Activated CD4-positive, alpha-beta T cell treated with anti-CD3 and anti-CD28 coated beads for 48 hours (primary cell): ENCODE measurements around the gene TUSC2.
"Not testable (repeated sequence)": the region's sequence is repeated elsewhere in the genome, so short reads cannot be mapped to it uniquely, and the experiment has no call there.

Source experiments
- DNase-seq: peaks from one replicate; pipeline ENCODE4 v3.0.0-alpha.2; 2020

Gene TUSC2

DNA sequence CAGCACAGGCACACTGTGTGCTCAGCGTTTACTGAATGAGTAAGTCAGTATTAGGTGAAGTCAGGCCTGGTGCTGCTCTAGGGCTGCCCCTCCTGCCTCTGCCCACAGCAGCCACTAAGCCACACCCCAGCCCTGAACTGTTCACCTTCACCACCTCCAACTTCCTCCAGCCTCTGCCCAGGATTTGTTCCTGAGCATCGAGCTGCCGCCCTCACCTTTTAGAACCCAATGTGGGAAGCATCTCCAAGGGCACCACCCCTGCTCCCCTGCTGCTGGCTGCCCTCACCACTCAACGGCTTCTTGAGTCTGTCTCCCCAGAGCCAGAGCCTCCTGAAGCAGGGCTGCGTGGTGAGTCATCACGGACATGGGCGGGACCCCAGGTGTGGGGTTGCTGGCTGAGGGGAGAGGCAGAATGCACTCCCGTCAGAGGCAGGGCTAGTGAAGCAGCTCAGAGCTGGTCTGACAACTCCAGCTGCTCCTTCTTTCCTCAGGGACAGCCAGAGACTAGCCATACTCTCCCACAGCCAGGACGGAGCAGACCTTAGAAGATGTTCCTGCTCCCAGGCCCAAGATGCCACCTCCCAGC lies 11.3 kb downstream of the TUSC2 start:
- peak; percentile 53 for DNase-seq

DNA sequence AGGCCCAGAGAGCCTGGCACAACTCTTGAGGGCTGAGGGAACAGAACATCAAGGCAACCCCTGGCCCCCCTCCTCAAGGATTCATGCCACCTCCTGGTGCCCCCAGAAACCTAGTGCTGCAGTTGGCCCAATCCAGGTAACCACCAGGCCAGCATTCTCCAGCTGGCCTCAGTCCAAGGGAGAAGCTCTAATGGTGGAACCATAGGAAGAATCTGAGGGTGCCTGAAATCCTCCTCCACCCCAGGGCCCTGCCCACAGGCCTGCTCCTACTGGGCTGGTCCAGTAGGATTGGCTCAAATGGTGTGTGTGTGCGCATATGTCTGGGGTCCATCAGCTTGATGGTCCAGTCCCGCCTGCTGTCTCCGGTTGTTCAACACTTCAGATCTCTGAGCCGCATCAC lies 13.2 kb downstream of the TUSC2 start:
- no peak for DNase-seq

DNA sequence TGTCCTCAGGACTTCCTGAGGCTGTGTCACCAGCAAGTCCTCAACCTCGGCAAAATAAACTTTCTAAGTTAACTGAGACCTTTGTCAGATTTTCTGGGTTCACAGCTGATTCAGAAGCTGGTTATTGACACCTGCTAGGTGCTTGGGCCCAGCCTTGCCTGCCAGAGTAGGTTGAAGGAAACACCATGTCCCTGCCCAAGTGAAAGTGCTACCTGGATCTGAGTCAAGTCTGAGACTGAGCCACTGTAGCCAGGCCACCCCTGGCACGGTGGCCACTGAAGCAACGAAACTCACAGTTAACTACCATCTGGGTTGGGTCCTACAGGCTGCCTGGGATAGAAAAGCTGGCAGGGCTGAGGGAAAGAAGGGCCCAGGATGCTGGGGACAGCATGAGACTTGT lies 13.7 kb downstream of the TUSC2 start:
- DNase-seq = no peak

DNA sequence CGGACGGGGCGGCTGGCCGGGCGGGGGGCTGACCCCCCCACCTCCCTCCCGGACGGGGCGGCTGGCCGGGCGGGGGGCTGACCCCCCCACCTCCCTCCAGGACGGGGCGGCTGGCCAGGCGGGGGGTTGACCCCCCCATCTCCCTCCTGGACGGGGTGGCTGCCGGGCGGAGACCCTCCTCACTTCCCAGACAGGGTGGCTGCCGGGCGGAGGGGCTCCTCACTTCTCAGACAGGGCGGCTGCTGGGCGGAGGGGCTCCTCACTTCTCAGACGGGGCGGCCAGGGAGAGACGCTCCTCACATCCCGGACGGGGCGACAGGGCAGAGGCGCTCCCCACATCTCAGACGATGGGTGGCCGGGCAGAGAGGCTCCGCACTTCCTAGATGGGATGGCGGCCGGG lies 16.0 kb downstream of the TUSC2 start:
- DNase-seq = not testable (repeated sequence)

DNA sequence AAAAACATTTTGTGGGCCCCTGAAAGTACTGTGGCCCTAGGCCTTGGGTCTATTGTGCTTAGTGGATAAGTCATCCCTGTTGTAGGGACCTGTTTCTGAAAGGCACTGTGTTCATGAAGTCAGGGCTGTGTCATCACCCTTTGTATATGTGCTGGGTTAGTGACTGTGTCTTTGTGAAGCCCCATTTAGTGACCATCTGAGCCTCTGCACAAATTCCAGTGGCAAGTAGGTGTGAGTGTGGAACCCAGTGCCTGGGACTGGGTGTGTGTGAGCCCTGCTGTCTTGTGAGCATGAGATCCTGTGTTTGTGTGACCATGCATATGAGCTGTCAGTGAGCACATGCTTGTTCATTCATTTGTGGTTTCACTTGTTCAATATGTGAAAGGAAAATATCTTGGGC lies 23.4 kb downstream of the TUSC2 start:
- no peak for DNase-seq

DNA sequence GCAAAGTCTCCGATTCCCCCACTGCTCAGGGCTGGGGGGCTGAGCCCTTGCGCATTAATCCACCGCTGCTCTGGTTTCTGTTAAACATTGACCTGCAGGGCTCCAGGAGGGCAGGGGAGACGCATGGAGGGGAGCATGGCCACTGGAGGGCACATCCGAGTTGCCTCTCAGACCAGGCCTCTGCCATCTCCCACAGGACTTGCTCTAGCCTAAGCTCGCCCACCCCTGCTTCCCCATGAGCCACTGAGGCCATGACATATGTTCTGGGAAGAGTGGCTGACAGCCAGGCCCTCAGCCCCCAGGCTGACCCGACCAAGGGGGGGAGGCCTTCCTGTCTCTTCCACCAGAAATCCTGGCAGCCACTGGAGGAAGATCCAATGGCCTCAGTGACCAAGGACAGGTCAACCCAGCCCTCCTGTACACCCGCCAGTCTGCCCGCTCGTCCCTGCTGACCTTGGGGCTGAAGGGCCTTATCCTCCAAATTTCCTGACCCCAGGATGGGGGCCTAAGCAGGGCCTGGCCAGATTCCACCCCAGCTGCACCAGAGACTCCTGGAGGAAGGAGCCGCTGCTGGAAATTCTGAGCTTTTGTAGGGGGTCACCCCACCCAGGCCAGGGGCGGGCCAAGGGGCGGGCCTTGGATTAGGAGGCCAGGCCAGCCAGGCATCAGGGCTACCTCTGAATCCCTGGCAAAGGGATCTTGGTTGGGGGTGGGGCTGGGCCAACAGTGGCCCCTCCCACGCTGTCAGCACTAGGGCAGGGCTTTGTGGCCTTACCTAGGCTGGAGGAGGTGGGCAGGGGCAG lies 24.8 kb downstream of the TUSC2 start, which contains the start of gene HYAL1:
TSS of gene HYAL1 (minus strand) at position 562 of the 803 bp plus-strand sequence. CDS start 618 bp downstream, outside the sequence.
- no peak for DNase-seq

DNA sequence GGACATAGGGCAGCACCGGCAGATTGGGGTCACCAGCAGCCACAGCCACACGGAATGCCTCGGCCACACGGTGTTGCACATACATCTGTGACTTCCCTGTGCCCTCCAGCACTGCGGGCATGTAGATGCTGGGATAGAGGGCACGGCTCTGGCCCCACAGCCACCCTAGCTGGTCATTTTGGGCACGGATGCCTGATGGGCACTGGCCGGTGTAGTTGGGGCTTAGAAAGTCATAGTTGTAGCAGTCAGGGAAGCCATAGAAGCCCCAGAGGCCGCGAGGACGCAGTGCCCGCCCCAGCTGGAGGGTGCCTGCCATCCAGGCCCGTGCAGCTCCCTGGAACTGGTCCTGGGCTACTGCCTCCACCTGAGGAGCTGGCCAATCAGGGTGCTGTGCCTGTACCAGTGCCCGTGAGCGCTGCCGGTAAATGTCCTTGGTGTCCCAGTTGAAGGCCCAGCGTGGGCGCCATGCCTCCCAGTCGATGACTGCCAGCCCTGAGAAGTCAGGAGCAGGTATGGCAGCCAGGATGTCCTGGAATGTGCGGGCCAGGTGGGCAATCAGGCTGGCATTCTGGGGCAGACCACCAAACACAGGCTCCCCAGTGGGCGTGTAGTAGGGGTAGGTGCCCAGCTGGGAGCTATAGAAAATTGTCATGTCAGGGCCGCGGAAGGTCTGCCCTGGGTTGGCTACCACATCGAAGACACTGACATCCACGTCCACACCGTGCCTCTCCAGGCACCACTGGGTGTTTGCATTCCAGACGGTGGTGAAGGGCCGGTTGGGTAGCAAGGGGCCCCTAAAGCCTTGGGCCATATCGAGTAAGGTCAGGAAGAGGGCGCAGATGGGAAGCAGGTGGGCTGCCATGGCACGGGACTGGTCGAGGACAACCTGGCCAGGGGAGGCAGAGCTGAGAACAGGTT lies 25.7 kb downstream of the TUSC2 start:
- no peak for DNase-seq

DNA sequence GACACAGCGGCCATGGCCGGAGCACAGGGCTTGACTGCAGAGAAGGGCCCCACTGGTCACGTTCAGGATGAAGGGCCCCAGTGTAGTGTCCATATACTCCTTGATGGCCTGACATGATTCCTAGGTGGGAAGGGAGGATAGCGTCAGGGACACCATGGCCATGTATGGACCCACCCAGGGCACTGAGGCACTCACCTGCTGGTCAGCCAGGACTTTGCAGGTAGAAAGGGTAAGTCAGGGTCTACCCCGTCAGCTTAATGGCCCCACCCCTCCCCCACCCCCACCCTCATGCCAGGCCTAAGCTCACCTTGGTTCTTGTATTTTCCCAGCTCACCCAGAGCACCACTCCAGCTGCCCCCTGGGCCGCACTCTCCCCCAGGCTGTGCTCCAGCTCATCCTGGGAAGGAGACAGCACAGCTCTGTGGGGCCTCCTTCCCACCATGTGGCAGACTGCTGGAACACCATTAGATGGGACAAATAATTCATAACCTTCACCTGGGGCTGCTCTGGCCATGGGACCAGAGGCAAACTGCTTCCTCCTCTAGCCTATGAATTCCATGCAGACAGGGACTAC lies 27.3 kb downstream of the TUSC2 start:
- no peak for DNase-seq

DNA sequence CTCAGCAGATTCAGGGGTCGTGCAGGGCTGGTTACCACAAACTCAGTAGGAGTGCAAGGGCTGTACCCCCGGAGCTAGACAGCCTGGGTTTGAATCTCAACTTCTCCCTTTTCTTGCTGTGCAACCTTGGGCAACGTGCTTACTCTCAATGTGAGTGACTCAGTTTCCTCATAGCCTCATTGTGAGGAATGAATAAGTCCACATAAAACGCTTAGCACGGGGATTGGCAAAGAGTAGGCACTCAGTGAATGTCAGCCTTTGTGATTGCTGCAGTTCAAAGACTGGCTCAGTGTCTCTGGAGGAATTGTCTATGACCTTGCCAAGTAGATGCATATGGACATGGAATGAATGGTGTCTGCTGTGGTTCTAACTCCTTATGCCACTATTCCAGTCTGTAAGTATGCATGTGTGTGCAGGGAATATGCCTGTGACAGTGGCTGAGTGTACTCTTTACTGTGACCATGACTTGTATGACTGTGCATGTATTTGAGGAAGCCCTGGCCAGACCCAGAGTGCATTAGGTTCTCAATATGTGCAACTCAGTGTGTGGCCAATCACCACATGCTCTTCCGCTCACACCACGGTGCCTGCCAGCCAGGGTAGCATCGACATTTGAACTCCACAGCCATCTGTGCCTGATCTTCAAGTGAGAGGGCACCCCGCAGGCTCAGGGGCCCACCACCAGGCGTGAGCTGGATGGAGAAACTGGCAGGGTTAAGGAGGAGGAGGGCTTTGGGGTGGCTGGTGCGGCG lies 27.9 kb downstream of the TUSC2 start:
- DNase-seq = no peak

DNA sequence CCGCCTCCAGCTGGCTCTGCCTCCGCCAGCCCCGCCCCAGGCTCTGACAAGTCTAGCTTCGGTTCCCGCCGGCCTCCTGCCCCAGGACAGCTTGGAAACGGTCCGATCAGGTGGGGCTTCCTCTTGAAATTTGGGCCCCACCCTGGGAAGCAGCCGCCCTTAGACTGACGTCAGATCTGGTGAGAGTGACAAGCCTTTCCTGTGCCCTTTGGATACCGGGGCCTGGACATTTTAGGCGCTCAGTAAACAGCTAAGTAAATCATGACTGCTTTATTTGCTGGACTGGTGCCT lies 28.4 kb downstream of the TUSC2 start:
- no peak for DNase-seq

DNA sequence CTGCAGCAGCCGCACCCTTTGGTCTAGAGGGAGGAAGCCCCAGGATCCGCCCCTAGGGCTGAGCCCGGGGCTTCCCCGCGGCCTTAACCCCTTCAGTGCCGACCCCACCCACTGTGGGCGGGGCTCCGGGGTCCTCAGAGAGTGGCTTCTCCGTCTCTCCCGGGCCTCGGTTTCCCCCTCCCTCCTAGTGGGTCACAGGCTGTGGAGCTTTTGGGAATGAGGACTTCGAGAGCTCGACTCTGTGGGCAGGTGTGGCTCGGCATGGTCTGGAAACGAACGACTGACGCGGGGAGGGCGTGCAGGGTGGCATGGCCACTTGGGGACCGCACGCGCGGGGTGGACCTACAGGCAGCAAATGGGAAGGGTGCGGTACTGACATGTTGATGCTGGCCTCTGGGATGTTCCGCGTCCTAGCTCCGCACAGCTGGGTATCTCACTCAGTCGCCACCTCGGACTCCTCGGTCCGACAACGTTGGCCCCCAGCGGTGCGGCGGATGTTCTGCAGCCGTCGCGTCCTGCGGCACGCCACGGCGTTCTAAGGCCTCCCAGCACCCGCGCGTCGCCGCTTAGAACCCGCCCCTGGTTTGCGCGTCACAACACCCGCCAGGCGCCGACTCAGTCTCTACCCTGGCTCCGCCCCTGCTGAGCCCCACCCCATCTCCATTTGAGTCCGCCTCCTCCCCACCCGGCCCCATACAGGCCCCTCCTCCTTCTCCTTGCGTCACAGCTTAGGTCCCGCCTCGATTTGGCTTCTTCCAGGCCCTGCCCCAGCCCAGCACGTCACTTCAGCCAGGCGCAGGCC lies 29.0 kb downstream of the TUSC2 start, which contains the start of the genes HYAL3 and NAA80:
TSS of gene HYAL3 (minus strand) at position 570 of the 802 bp plus-strand sequence. CDS start 3,803 bp downstream, outside the sequence.
TSS of gene NAA80 (minus strand) at position 570 of the 802 bp plus-strand sequence. CDS start 1,942 bp downstream, outside the sequence.
- peak; percentile 100 for DNase-seq

DNA sequence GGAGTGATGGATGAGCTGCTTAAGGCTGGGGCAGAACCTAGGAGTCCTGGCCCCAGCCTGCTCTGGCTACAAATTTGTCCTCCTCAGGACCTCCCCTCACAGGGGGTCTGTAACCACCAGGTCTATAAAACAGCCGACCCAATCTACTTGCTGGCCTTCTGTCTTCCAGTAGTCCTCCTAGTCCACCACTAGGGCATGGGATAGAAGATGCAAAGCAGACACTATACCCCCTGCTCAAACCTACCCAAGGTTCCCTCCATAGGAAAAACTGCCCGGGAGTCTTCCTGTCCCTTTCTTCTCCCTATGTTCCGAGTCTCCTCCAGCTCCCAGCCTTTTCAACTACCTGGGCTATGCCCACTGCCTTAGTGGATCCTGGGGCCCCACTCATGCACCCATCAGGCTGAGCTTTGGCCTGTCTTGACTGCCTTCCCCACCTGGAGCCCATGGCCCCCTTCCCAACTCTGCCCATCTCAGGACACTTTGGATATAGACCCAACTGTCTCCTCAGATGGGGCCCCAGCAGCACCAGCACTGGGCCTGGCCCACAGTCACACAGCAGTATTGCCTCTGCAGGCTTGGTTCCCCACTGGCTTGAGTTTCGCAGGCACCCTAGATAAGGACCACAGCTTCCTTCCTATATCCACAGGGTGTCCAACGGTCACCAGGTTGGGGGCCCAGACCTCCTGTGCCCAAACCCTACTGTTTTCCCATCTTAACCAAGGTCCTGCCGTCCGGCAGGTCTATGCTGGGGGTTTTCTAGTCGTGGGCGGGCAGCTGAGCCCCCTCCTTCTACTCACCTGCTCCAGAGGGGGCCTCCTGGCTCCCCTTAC lies 29.9 kb downstream of the TUSC2 start:
- no peak for DNase-seq

DNA sequence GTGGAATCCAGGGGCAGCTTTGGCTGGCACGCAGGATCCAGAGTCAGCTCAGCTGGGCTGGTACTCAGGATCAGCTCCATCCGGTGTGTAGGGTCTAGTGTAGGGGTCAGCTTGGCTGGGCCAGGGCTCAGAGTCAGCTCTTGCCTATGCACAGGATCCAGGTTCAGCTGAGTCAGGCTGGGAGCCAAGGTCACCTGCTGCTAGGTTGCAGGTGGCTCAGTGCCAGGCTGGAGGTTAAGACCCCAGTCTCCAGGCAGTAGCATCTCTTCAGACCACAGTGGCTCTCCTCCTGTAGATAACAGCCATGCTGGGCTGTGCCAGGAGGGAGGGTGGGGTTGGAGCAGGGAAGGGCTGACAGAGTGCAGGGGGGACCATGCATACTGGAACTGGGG lies 30.6 kb downstream of the TUSC2 start:
- no peak for DNase-seq

DNA sequence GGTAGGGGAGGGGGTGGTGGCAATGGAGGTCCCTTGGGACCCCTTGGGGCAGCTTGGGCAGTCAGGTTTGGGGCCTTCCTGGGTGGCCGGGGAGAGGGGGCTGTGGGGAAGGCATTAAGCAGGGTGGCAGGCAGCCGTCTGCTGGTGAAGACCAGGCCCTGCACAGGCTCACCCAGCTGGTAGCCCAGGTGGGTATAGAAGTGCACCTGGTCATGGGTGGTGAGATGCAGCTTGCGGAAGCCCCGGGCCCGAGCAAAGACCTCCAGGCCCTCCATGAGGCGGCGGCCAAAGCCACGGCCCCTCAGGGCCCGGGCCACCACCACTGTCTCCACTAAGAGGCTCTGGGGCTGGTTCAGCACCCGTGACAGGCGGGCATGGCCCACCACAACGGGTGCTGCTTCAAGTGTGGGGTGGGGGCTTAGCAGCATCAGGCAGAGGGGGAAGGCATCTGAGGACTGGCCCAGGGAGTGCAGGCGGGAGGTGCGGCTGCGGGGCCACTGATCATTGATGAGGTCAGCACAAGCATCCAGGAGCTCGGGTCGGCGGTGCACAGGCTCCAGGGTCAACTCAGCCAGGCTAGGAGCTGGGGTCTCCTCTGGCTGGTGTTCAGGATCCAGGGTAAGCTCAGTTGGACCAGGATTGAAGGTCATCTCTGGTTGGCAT lies 31.2 kb downstream of the TUSC2 start:
- DNase-seq = no peak

DNA sequence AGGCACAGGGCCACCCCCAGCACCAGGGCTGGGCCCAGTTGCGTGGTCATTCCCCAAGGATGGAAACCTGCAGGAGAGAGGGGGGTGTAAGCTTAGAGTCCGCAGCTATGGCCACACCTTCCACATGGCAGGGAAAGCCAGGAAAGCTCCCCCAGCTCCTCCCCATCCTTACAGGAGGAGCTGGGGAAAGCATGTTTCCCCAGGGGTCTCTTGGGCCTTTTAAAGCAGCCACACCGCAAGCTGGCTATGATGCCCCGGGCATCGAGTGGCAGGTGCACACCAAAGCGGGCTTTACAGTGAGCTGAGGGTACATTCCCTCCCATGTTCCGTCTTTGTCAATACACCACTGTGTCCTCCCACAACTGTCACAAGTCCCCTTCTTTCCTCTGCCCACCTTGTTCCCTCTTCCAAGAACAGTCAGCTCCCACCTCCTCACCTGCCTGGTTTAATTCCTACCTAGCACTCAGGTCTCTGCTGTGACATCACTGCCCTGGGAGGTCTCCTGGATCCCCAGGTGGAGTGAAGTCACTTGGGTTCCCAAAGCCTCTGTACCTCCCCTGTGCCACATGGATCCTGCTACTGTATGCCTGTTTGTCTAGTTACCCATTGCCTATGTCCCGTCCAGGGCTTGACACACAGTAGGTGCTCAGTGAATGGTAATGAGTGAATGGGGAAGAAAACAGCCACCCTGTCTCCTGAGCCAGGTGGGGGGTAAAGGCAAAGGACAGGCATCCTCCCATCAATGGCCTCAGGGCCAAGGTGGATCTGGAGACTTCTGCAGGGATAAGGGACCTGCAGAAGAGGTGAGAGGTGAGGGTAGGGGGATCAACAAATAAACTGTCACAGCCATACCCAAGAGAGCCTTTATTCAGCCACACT lies 32.2 kb downstream of the TUSC2 start:
- no peak for DNase-seq

DNA sequence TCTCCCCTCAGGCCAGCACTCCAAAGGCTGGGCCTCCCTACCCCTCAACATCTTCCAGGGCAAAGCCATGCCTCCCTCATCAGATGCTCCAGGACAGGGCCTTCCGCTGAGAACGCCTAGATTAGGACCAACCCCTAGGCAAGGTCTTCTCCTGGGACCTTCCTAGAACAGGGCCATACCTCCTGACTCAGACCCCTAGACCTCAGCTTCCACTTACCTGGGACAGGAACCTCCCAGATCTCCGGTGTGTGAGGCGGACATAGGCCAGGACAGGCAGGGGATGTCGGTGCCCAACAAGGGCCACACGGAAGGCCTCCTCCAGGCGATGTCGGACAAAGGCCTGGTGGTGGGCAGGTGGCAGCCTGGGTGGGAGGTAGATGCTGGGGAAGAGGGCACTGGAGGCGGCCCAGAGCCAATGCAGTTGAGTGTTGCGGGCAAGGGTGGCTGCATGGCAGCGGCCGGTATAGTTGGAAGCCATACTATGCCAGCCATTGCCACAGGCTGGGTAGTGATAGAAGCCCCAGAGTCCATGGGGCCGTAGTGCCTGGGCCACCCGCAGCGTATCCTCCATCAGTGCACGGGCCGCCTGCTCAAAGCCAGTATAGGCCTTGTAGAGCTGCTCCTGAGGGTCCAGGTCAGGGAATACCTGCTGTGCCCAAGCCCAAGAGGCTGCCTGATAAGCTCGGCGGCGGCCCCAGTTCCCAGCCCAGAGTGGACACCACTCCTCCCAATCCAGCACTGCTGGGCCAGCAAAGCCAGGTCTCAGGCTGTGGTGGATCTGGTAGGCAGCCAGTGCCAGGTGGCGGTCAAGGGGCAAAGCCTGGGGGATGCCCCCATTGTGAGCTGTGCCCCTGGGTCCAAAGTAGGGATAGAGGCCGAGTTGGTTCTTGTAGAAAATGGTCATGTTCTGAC lies 33.3 kb downstream of the TUSC2 start:
- DNase-seq = no peak

DNA sequence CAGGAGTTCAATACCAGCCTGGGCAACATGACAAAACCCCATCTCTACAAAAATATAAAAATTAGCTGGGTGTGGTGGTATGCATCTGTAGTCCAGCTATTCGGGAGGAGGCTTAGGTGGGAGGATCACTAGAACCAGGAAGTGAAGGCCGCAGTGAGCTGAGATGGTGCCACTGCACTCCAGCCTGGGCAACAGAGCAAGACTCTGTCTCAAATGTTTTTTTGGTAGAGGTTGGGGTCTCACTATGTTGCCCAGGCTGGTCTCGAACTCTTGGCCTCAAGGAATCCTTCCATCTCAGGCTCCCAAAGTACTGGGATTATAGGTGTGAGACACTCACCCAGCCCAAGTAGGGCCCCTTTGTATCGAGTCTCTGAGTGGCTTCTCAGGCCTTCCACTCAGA lies 33.9 kb downstream of the TUSC2 start:
- DNase-seq = no peak
